Body of pancreas (tissue), 4 donors: Measurements from ENCODE around the gene ZNF644. TPM values are rescaled to one million over a fixed set of nuclear protein-coding genes. Genes with fewer than 3 reads are reported as not detected.

Experiments used
- ATAC-seq: fragments of 150-250 bp; one replicate; pipeline ENCODE4 v1.9.1; 2016
- DNase-seq, 4 donors: peaks; one replicate each; pipeline ENCODE4 v3.0.0-alpha.2; 2019
- H3K27ac ChIP-seq, 4 donors: fragments of 200-600 bp; sonication (generic); 1 replicate in 3 of 4; 2 replicates in 1 of 4; pipeline versions ENCODE4 v1.5.1 to v1.6.1; 2016 to 2019; ENCODE audit warnings: mild to moderate bottlenecking in 1 of 4, mixed read lengths in 1 of 4, moderate library complexity in 1 of 4
- H3K27me3 ChIP-seq, 2 donors: fragments of 200-600 bp; sonication (generic); one replicate each; pipeline ENCODE4 v1.6.0; 2016; ENCODE audit warnings: mild to moderate bottlenecking in 1 of 2
- H3K36me3 ChIP-seq, 2 donors: fragments of 200-600 bp; sonication (generic); replicated peaks in 1 of 2; 2 replicates each; pipeline ENCODE4 v1.5.1; 2016; ENCODE audit warnings: low read depth in 2 of 2; ENCODE audit not compliant: insufficient read depth in 1 of 2
- H3K4me1 ChIP-seq: fragments of 200-600 bp; sonication (generic); one replicate; pipeline ENCODE4 v1.6.0; 2016
- H3K4me3 ChIP-seq, 2 donors: fragments of 200-600 bp; sonication (generic); 1 replicate in 1 of 2; 2 replicates in 1 of 2; pipeline ENCODE4 v1.5.1; 2016 to 2019
- H3K9me3 ChIP-seq, 3 donors: fragments of 200-600 bp; sonication (generic); 1 replicate in 2 of 3; 2 replicates in 1 of 3; pipeline ENCODE4 v1.5.1; 2016
- POLR2A ChIP-seq, 3 donors: fragments of 450-650 bp; IDR thresholded peaks; one replicate each; pipeline ENCODE4 v1.6.1; 2016; ENCODE audit warnings: antibody characterized with exemption in 3 of 3, mild to moderate bottlenecking in 2 of 3
- WGBS, 2 donors: methylation state at CpG; one replicate each; pipeline ENCODE4 v1.1.5; 2017; 5-methylcytosine and 5-hydroxymethylcytosine counted together
- intact Hi-C: fragments of 100-400 bp; cut with DNase I; formaldehyde crosslinking; loops from one replicate; pipeline ENCODE4 v1.15.1; 2023
- total RNA-seq, 2 donors: library from RNA; depleted of rRNA; stranded (reverse); fragments of >200 nt; gene quantifications; one replicate each; pipeline ENCODE4 v1.1.0, GENCODE V29; 2016
- TF ChIP-seq, protein P1 (sequence below), 7 experiments: fragments of 450-650 bp in 4 of 7; fragments of 200-600 bp in 3 of 7; sonication (generic) in 3 of 7; IDR thresholded peaks; one replicate each; pipeline ENCODE4 v1.5.1; 2016 to 2019; ENCODE audit warnings: antibody characterized with exemption in 7 of 7

The ZNF644 gene
- total RNA-seq, 2 donors from 2014 or later = 41.0 to 47.1 TPM

DNA sequence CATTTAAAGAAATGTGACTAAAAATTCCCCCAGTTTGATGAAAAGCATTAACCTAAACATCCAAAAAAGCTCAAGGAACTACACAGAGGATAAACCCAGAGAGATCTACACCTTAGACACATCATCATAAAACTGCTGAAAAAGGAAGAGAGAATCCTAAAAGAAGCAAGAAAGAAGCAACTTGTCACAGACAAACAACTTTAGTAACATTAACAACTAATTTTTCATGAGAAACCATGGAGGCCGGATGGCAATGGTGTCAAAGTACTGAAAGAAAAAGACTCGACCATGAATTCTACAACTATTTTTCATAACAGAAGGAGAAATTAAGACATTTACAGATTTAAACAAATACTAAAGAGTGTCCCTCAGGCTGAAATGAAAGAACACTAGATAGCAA is 17.7 kb downstream of the ZNF644 start:
- no peak overlapping the region for H3K4me3 ChIP-seq
- no peak overlapping the region for H3K27ac ChIP-seq
- H3K27me3 ChIP-seq = no peaks in the 10 kb centered on the region
- WGBS, 2 donors = 88 to 89% methylated on average over 2 of the region's 2 CpGs
- ATAC-seq (no peak), DNase-seq (no peak)
- no peaks in the 10 kb centered on the region for H3K4me1 ChIP-seq
- H3K36me3 ChIP-seq = no peaks in the 10 kb centered on the region
- intact Hi-C loops = loop anchor here (10.0 kb wide), 1 partner anchor 61 kb away; no protein-coding TSS in a partner anchor
- TF ChIP-seq POLR2A (IDR thresholded peaks at IDR 0.05) = no peak
- TF ChIP-seq, protein P1, sequence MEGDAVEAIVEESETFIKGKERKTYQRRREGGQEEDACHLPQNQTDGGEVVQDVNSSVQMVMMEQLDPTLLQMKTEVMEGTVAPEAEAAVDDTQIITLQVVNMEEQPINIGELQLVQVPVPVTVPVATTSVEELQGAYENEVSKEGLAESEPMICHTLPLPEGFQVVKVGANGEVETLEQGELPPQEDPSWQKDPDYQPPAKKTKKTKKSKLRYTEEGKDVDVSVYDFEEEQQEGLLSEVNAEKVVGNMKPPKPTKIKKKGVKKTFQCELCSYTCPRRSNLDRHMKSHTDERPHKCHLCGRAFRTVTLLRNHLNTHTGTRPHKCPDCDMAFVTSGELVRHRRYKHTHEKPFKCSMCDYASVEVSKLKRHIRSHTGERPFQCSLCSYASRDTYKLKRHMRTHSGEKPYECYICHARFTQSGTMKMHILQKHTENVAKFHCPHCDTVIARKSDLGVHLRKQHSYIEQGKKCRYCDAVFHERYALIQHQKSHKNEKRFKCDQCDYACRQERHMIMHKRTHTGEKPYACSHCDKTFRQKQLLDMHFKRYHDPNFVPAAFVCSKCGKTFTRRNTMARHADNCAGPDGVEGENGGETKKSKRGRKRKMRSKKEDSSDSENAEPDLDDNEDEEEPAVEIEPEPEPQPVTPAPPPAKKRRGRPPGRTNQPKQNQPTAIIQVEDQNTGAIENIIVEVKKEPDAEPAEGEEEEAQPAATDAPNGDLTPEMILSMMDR (IDR thresholded peaks at IDR 0.05) = no peak
- H3K9me3 ChIP-seq = no peaks in the 10 kb centered on the region

DNA sequence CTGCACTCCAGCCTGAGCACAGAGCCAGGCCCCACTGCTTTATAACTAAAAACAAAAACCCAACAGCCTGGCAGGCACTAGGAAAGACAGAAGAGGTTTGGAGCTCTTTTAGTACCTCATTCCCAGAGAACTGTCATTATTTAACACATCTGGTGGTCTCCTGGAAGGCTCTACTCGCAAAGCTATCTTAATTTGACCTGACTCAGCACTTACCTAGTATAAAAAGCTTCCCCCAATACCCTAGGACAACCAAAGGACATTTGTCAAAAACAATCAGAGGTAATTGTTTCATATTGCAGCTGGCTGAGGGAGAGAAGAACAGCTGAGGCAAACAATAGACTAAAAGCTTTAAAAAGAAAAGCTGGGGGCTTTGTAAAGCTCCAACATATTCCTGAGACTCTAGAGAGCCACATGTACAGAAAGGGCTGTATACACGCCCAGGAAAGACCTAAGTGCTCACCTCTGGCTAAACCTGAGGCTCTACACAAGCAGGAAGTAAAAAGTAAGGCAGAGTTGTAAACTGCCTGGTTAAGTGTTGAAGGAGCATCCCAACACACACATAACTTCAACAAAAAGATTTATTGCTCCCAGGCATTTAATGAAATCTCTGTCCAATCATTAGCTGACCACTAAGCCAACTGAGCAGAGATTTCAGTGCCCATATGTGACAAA is 25.0 kb downstream of the ZNF644 start:
- ATAC-seq = no peak
- no peaks in the 10 kb centered on the region for H3K9me3 ChIP-seq

DNA sequence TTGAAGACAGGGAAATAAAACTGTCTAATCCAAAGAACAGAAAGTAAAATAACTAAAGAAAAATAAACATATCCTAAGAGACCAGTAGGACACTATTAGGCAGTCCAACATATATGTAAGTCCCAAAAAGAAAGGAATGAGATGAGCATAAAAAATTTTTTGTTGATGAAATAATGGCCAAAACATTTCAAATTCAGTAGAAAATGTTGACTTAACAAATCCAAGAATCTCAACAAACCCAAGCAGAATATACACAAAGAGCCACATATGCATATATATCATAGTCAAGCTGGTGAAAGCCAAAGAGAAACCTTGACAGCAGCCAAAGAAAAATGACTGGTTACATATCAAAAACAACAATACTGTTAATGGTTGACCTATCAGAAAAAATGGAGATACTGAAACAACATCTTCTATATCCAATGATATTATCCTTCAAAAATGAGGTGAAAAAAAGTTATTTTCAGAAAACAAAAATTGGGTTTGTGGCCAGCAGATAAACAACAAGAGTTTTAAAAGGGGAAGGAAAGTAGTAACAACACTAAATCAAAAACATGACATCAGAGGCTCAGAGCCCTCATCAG is 26.4 kb downstream of the ZNF644 start:
- ATAC-seq (no peak), DNase-seq (no peak)
- intact Hi-C loops = no loop called here
- TF ChIP-seq, protein P1 (IDR thresholded peaks at IDR 0.05) = no peak
- no peak for TF ChIP-seq POLR2A (IDR thresholded peaks at IDR 0.05)
- H3K27ac ChIP-seq = no peak overlapping the region
- no peak overlapping the region for H3K4me3 ChIP-seq
- H3K4me1 ChIP-seq = peaks cover 25% of the 10 kb centered on the region
- no peaks in the 10 kb centered on the region for H3K9me3 ChIP-seq
- no peaks in the 10 kb centered on the region for H3K27me3 ChIP-seq
- H3K36me3 ChIP-seq = no peaks in the 10 kb centered on the region

More for the DNA sequence above, 25.0 kb downstream of the ZNF644 start:
- Histone ChIP-seq H3K27ac (no peak overlapping the region), H3K4me3 (no peak overlapping the region), H3K4me1 (peaks cover 23% of the 10 kb centered on the region), H3K27me3 (no peaks in the 10 kb centered on the region), H3K36me3 (no peaks in the 10 kb centered on the region)
- WGBS, 2 donors = 97 to 98% methylated on average over 2 of the region's 2 CpGs
- no peak for TF ChIP-seq POLR2A (IDR thresholded peaks at IDR 0.05)
- TF ChIP-seq, protein P1 (IDR thresholded peaks at IDR 0.05) = no peak
- no peak for DNase-seq
- intact Hi-C loops = no loop called here

DNA sequence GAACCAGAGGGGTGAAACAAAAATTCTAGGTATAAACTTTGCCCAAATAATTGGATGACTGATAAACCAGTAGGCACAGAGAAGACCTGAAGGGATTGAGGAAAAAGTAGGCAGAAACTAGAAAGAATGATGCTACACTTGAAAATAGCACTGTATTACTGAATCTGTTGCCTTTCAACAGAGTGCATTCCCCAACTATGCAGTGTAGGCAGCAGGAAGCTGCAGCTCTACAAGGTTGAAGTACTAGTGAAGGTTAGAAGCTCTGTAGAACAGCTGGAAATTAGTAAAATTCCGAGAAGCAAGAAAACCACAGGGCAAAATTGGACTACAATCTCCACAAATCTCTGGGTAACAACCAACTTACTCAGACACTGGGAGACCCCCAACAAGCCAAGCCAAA is 27.4 kb downstream of the ZNF644 start:
- WGBS, 2 donors = 84 to 89% methylated on average over 1 of the region's 1 CpG
- intact Hi-C loops = no loop called here
- H3K27me3 ChIP-seq = no peaks in the 10 kb centered on the region
- H3K36me3 ChIP-seq = no peaks in the 10 kb centered on the region
- H3K27ac ChIP-seq = no peak overlapping the region
- no peak for DNase-seq
- H3K4me1 ChIP-seq = peaks cover 25% of the 10 kb centered on the region
- no peak for ATAC-seq
- peaks cover 0 to under 1% (median 0%) of the 10 kb centered on the region in 3 donors for H3K9me3 ChIP-seq
- no peak overlapping the region for H3K4me3 ChIP-seq
- no peak for TF ChIP-seq POLR2A (IDR thresholded peaks at IDR 0.05)
- TF ChIP-seq, protein P1 (IDR thresholded peaks at IDR 0.05) = no peak
